NCI-H748 (cell line): Measurements from ENCODE around the gene LTC4S.
"Not testable (repeated sequence)": the region's sequence is repeated elsewhere in the genome, so short reads cannot be mapped to it uniquely, and the experiment has no call there.

Experiments
- DNase-seq: peaks from one replicate; lab custom pipeline; 2025; ENCODE audit not compliant: unreplicated experiment; lab: John Stamatoyannopoulos, UW

LTC4S gene

DNA sequence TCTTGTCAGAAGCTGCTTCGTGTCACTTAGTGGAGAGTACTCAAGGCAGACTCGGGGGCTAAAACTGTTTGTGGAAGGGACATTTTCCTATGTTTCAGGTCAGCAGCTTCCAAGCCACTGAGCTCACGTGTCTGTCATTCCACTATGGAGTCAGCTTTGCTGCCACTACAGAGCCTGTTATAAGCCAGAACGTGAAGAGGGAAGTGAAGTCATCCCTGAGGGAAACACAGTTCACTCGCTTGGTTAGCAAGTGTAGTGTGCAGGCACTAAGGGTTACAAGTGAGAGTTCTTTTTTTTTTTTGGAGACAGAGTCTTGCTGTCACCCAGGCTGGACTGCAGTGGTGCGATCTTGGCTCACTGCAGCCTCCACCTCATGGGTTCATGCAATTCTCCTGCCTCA lies 24.5 kb upstream of the LTC4S start:
- DNase-seq: no peak

DNA sequence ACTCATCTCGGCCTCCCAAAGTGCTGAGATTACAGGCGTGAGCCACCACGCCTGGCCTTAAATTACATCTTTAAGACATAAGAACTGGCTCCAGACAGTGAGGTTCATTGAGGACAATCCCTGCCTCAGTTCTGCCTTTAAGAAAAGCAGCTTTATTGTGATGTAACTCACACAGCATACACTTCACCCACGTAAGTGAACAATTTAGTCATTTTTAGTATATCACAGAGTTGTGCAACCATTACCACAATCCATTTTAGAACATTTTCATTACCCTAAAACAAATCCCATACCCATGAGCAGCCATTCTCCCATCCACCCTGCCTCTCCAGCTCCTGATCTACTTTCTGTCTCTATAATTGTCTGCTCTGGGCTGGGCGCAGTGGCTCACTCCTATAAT lies 24.0 kb upstream of the LTC4S start:
- DNase-seq: no peak

DNA sequence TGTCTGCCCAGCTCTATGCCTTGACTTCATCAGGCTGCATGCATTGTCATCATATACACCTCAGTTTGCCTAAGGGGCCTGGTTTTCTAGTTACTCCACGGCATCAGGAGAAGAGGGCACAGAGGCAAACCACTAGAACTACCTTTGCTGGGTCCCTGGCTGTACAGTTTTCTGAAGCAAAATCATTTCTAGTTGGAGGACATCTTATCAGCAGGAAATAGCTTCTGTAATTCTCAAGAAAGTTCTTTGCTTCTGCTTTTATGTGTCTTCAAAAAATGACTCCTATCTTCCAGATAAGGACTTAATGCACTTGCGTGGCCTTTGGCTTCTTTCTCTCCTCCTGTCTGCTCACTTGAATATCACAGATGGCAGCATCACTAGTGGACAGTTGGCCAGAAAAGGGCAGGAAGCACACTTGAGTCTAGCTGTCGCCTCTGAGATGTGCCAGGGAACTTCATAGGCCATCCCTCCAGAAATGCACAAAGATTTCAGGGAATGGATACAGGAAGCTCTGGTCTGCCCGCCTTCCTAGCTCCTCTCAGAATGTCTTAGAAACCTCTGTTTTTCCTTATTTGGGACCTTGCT lies 22.4 kb upstream of the LTC4S start:
- DNase-seq: no peak

DNA sequence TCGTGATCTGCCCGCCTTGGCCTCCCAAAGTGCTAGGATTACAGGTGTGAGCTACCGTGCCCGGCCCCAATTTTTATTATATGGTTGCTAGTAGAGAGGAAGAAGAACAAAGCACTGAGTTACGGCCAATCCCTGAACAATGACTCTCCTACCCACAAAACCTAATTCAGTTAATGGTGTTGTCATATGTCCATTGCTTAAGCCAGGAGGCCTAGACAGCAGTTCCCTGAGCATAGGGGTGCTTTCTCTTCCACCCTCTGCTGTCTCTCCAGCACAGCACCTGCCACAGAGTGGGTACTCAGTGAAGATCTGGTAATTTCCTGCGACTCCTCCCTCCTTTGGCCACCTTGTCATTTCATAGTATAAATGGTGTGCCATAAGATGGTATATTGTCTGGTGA lies 21.4 kb upstream of the LTC4S start:
- no peak for DNase-seq

DNA sequence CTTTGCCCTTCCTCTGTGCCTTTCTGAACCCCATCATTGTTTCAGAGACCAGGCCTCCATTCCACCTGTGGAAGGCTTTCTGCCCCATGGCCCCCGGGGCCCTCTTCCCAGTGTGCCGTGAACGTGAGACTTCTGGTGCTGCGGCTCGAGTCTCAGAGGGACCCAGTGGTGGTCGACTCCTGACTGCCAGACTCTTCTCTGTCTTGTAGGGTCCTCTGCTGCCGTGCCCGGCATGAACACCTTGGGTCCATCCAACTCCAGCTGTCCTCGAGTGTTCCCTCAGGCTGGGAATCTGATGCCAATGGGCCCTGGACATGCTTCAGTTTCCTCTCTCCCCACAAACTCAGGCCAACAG lies 20.1 kb upstream of the LTC4S start:
- no peak for DNase-seq

DNA sequence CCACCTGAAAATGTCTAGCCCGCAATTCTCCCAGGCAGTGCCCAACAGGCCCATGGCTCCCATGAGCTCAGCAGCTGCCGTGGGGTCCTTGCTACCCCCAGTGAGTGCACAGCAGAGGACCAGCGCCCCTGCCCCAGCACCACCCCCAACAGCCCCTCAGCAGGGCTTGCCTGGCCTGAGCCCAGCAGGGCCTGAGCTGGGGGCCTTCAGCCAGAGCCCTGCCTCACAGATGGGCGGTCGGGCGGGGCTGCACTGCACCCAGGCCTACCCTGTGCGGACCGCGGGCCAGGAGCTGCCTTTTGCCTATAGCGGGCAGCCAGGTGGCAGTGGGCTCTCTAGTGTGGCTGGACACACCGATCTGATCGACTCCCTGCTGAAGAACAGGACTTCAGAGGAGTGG lies 19.3 kb upstream of the LTC4S start:
- DNase-seq: no peak

DNA sequence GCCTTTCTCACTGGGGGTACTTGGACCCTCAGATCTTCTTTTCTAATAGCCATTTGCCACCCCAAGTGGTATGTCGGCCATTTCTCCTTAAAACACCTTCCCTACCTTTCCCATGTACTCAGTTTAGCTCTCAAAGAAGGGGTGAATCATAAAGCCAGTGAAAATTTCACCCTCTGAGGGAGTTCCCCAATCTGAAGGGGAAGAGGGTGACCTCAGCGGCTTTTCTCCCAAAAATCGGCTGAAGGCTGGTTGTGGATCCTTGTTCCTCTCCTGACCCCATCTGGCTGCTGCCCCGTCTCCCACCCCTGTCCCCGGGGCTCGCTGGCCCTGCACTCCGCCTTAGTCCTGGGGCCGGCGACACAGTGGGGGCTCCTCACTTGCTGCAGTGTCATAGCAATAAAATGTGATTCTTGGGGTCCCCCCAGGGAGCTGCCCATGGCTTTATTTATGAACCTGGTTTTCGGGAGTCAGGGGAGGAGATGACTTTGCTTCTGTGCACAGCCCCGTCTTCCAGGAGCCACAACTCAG lies 17.3 kb upstream of the LTC4S start:
- no peak for DNase-seq

DNA sequence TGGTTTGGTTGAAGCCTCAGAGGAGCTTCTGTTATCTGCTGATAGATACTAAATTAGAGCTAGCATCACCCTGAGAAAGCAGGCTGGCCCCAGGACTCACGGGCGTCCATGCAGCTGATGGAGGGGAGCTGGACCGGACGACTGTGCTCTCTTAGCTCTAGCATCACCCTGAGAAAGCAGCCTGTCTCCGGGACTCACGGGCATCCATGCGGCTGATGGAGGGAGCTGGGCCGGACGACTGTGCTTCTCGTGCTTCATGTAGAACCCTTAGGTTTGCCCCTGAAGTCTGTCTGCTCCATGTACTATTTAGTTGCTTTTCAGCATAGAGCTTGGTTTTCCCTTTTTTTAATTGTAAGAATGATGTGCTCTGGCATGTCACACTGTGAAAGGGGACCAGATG lies 16.3 kb upstream of the LTC4S start:
- DNase-seq: no peak

DNA sequence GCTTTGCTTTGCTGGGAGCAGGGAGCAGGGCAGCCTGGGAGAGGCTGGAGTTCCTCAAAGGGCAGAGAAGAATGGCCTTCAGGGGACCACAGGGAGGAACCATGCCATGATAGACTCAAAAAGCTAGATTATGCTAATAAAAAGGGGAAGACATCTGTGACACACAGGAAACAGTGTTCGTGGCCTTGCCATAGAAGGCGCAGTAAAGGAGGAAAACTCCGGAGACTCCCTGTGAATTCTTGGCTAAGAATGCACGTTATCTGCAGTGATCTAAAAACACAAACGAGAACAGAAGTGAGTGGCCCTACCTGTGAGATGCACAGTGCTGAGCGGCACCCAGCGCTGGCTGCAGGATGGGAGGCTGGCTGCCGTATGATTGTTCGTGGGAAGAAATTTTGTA lies 15.9 kb upstream of the LTC4S start:
- no peak for DNase-seq

DNA sequence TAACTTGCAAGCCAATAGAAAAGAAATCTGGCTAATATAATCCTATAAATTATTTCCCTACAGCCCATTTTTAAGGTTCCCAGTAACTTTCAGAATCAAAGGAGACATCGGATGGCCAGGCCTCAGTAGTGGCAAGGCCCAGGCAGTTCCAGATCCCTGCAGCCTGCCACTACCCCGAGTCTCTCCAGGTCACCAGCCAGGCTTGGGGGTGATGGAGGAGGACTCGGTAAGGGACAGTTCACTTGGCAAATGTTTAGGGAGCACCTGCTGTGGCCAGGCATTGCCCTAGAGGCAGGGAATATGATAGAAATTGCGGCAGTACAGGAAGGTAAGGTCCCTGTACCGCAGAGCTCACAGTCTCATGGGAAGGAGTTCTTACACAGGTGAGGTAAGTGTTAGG lies 15.2 kb upstream of the LTC4S start:
- no peak for DNase-seq

DNA sequence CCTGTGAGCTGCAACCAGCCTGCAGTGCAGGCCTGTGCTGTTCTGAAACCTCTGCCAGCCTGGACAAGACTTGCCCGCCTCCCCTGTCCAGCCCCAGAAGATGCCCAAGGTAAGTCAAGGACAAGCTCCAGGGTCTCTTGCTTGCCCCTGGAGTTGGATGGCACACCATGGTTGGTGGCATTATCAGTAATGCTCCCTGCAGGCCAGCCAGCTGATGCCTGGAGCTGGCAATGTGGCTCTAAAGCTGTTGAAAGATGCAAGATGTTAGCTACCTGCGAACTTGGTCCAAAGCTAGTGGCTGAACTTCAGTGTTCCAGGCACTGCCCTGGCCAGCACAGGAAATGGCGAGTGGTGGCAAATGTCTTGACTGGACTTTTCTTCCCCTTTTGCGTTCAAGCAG lies 14.0 kb upstream of the LTC4S start:
- no peak for DNase-seq

DNA sequence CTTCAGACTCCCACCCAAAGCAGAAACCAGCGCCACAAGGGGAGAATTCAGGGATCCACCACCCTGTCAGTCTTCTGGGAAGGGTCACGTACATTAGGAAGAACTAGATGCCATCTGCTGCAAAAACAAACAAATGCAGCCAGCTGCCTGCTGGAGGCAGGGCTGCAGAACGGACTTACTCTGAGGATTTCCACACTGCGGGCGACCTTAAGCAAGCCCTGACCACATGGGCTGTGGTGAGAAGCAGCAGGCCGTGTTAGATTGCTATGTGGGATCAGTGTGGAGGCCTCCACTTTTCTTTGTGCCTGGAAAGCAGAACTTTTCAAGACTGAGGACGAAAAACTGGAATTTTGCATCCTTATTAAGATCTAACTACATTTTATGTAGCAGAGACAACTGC lies 13.4 kb upstream of the LTC4S start:
- no peak for DNase-seq

DNA sequence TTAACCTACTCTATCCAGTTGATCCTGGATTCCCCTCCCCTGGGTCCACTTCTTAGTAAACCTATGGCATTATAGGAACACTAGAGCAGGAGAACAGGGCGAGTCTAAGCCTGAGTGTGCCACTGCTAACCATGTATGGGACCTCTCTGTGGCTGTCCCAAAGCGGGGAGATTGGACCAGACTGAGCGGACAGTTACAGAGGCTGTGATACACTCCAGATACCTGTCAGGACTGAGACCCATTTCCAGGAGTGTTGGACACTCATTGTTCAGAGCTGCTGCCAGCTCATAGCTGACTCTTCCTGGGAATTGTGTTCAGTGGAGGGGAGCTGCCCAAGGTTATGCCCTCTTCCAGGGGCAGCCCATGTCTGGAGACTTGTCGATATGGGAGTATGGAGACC lies 11.9 kb upstream of the LTC4S start:
- DNase-seq: no peak

DNA sequence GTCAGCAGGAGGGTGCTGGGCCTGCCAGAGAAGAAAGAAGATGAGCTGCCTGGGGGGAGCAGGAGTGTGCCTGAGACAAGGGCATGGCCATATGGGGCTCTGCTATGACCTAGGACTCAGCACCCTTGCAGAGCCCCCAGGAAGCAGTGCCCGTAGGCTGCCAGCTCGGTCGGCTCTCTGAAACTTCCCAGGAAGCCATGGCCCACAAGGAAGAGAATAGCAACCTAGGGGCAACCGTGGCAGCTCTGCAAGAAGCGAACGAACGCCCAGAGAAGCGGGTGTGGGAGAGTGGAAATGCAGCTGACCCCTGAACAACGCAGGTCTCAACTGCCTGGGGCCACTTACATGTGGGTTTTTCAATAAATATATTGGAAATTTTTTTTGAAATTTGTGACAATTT lies 10.7 kb upstream of the LTC4S start:
- no peak for DNase-seq

DNA sequence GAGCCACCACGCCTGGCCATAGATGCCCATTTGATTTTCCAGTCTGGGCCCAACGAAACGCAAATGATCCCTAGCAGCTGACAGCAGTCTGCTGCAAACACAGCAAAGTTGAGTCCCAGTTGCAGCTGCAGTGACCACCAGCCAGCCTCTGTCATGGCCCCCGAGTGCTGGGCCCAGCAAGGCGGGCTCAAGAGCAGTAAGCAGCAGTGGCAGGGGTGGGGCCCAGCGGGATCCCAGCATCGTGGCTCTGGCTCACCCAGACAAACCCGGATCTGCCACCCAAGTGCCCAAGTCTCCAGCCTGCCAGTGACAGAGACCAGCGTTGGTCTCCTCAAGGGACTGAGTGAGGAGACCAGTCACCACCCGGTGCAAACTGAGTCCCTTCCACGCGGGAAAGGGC lies 6.9 kb upstream of the LTC4S start:
- DNase-seq: no peak

DNA sequence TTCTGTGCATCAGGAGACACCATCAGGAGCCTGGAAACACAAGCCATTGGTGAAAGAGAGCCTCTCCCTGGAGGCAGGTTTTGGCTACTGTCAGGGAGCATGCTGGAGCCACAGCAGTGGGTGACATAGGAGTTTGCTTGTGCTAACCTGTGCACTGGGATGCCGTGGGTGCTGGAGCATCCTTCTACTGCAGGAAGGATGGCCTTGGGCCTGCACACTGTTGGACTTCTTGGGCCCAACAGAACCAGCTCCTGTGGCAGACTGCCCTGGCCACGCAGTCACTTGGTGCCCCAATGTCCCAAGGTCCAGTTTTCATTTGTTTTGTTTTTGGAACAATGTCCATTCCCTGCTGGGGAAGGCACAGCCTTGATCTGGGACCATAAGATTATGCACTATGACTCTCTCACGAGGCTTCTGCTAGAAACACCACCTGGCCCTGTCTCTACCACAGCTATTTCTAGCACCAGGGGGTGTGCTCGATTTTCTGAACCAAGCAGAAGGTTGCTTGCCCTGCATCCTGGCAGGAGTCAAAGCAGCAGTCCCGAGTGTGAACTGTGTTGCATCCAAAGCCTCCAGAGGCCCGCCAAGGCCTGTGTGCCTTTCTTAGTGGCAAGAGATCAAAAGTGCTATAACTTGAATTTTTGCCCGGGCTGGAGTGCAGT lies 5.5 kb upstream of the LTC4S start:
- DNase-seq: no peak

DNA sequence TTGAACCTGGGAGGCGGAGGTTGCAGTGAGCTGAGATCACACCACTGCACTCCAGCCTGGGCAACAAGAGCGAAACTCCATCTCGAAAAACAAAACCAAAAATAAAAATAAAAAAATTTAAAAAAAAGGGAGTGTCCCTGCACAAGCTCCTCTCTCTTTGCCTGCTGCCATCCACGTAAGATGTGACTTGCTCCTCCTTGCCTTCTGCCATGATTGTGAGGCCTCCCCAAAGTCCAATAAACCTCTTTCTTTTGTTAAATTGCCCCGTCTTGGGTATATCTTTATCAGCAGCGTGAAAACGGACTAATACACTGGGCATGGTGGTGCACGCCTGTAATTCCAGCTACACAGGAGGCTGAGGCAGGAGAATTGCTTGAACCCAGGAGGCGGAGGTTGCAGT lies 4.5 kb upstream of the LTC4S start:
- not testable (repeated sequence) for DNase-seq

DNA sequence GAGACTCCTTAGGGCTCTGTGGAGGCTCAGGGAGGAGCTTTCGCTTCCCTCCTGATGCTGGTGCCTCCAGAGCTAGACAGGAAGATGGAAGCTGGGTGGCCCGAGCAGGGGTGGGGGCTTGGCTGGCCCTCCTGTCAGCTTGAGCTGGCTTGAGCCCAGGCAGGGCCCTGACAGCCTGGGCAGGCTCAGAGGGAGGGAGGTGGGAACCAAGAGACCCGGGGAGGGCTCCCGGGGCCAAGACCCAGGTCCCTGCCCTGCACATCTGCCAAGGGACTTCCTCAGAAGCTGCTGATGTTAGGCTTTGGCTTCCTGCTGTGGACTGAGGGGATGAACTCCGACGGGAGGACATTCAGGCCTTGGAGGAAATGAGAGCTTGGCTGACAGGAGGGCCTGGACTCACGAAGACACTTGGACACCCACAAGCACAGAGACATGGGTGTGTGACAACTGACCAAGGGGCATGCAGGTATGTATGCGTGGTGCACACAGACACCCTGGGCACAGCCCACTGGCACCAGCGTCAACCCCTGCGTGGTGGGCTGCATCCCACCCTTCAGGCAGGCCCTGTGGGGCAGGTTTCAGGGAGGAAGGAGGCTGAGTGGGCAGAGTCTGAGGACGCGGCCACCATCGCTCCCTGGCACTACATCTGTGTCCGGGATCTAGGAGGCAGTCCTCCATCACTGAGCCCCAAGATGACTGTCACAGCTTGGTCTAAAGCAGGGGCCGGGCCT lies 1.7 kb upstream of the LTC4S start:
- DNase-seq: no peak

DNA sequence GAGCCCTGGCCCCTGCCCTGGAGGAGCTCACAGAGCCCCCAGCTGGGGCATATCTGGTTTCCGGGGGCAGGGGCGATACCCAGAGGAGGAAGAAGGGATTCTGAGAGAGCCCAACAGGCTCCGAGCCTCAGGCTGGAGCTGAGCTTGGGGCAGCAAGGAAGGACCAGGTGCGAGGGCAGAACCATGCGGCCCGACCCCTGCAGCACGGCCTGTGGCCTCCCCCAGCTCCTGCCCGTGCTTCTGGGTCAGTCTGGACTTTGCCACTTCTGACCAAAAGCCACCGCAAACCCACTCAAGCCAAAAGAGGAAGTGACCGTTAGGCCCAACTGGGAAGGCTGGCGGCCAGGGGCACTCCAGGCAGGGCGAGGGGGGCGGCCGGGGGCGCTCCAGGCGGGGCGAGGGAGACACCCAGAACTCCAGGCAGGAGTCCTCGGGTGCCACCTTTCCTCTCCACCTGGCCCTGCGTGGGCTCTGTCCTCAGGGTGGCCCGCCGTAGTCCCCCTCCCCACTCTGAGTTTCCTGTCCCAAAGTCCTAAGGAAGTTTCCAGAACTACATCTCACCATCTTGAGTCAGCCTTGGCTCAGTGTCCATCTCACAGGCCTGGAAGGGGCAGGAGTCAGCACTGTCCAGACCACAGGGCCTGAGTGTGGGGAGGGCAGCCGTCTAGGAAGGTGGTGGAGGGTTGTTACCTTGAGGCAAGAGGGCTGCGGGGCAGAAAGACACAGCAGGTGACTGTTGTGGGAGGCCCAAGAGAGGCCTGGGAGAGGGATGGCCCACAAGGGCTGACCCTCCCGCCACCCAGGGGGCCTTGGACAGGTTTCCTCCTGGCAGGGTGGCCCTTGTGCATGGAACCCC lies 946 bp upstream of the LTC4S start:
- no peak for DNase-seq

DNA sequence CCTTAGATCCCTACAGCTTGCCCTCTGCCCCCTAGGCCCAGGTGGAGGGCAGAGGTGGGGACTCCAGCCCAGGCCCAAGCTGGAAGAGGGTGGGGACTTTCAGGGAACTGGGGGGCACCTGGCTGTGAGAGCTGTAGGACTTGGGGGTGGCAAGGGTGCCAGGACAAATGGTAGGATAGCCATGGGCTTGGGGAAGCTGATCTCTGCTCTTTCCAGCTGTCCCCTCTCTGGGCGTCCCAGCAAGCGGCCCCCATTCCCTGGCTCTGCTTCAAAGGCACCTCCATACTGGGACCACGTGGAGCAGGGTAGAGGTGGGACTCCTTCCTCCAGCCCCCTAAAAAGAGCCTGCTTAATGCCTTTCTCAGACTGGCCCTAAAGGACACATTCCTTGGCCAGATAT lies 385 bp downstream of the LTC4S start:
- no peak for DNase-seq

DNA sequence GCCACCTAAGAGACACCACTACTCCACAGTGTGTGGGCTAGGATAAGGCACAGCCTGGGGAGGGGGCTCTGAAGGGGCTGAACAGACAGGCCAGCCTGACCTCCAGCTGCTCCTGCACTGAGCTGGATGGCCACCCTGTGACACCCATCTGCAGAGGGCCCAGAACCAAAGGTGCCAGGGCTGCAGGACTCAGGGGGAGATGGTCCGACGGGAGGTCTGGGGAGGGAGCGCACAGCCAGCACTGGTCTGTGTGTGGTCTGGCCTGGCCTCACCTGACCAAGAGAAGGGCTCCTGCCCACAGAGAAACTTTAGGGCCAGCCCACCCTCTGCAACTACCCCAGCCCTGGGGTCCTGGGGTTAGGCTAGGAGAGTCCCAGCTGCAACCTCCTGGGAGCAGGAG lies 789 bp downstream of the LTC4S start:
- DNase-seq: no peak
